H9 (cell line): ENCODE data around the gene MYO7B. TPM values are rescaled to one million over a fixed set of nuclear protein-coding genes. Genes with fewer than 3 reads are reported as not detected.

Source experiments
- DNase-seq: peaks from one replicate; pipeline ENCODE4 v3.0.0-alpha.2; 2017
- H2AFZ ChIP-seq: one replicate; pipeline ENCODE4 v1.6.1; 2013; ENCODE audit warnings: mild to moderate bottlenecking, low read length, control low read depth, moderate library complexity
- H2AK5ac ChIP-seq: 2 replicates; pipeline ENCODE4 v1.6.1; 2013; ENCODE audit warnings: low read length, control low read depth, mixed read lengths; ENCODE audit not compliant: insufficient read length
- H2BK120ac ChIP-seq: one replicate; pipeline ENCODE4 v1.6.1; 2013; ENCODE audit warnings: low read depth, mild to moderate bottlenecking, low read length, control low read depth, inconsistent platforms; ENCODE audit not compliant: poor library complexity, severe bottlenecking
- H2BK12ac ChIP-seq: 2 replicates; pipeline ENCODE4 v1.6.1; 2013; ENCODE audit warnings: low read length, control low read depth, mixed read lengths, low read depth; ENCODE audit not compliant: insufficient read length
- H2BK15ac ChIP-seq: 2 replicates; pipeline ENCODE4 v1.6.1; 2013; ENCODE audit warnings: low read depth, low read length, control low read depth
- H2BK20ac ChIP-seq: one replicate; pipeline ENCODE4 v1.6.1; 2013; ENCODE audit warnings: low read depth, mild to moderate bottlenecking, low read length, control low read depth, inconsistent platforms; ENCODE audit not compliant: poor library complexity, severe bottlenecking
- H2BK5ac ChIP-seq: 2 replicates; pipeline ENCODE4 v1.6.1; 2013; ENCODE audit warnings: low read length, control low read depth, mixed read lengths; ENCODE audit not compliant: insufficient read length
- H3K14ac ChIP-seq: 2 replicates; pipeline ENCODE4 v1.6.1; 2013; ENCODE audit warnings: low read length, control low read depth; ENCODE audit not compliant: insufficient read depth
- H3K18ac ChIP-seq: 2 replicates; pipeline ENCODE4 v1.6.1; 2013; ENCODE audit warnings: low read depth, mild to moderate bottlenecking, mixed read lengths, low read length, control low read depth; ENCODE audit not compliant: insufficient read length
- H3K23ac ChIP-seq: 2 replicates; pipeline ENCODE4 v1.6.1; 2013; ENCODE audit warnings: low read length, control low read depth, mixed read lengths, low read depth; ENCODE audit not compliant: insufficient read length
- H3K23me2 ChIP-seq: 2 replicates; pipeline ENCODE4 v1.6.1; 2013; ENCODE audit warnings: low read depth, mild to moderate bottlenecking, mixed read lengths, low read length, control low read depth; ENCODE audit not compliant: insufficient read length, poor library complexity, severe bottlenecking
- H3K27ac ChIP-seq: 2 replicates; pipeline ENCODE4 v1.5.1; 2013; ENCODE audit warnings: low read length, control low read depth, mixed read lengths, low read depth; ENCODE audit not compliant: insufficient read length
- H3K27me3 ChIP-seq: 2 replicates; pipeline ENCODE4 v1.6.1; 2013; ENCODE audit warnings: low read length, control low read depth, inconsistent platforms; ENCODE audit not compliant: insufficient read depth
- H3K4ac ChIP-seq: 2 replicates; pipeline ENCODE4 v1.6.1; 2013; ENCODE audit warnings: low read depth, mild to moderate bottlenecking, control low read depth, inconsistent platforms, low read length, moderate library complexity
- H3K4me1 ChIP-seq: 2 replicates; pipeline ENCODE4 v1.6.1; 2013; ENCODE audit warnings: low read length, control low read depth, inconsistent platforms; ENCODE audit not compliant: insufficient read depth
- H3K4me2 ChIP-seq: 2 replicates; pipeline ENCODE4 v1.6.1; 2013; ENCODE audit warnings: low read length, control low read depth, mixed read lengths; ENCODE audit not compliant: insufficient read length, insufficient read depth
- H3K56ac ChIP-seq: 2 replicates; pipeline ENCODE4 v1.6.1; 2013; ENCODE audit warnings: low read depth, mild to moderate bottlenecking, mixed read lengths, low read length, control low read depth; ENCODE audit not compliant: insufficient read length
- H3K79me1 ChIP-seq: 2 replicates; pipeline ENCODE4 v1.6.1; 2013; ENCODE audit warnings: low read depth, mild to moderate bottlenecking, moderate library complexity, low read length, control low read depth, inconsistent platforms; ENCODE audit not compliant: insufficient read depth, poor library complexity, severe bottlenecking
- H3K79me2 ChIP-seq: 2 replicates; pipeline ENCODE4 v1.6.1; 2013; ENCODE audit warnings: low read length, control low read depth, inconsistent platforms; ENCODE audit not compliant: insufficient read depth
- H3K9ac ChIP-seq: 2 replicates; pipeline ENCODE4 v1.6.1; 2013; ENCODE audit warnings: low read length, control low read depth, mixed read lengths; ENCODE audit not compliant: insufficient read length; ENCODE audit errors: extremely low read depth
- H3K9me3 ChIP-seq: one replicate; pipeline ENCODE4 v1.6.1; 2013; ENCODE audit warnings: low read depth, low read length, inconsistent platforms; ENCODE audit not compliant: control insufficient read depth
- H3T11ph ChIP-seq: one replicate; pipeline ENCODE4 v1.6.1; 2013; ENCODE audit warnings: mild to moderate bottlenecking, low read length, control low read depth, inconsistent platforms
- H4K20me1 ChIP-seq: one replicate; pipeline ENCODE4 v1.6.1; 2013; ENCODE audit not compliant: control insufficient read depth, insufficient read length, insufficient read depth
- H4K5ac ChIP-seq: 2 replicates; pipeline ENCODE4 v1.6.1; 2013; ENCODE audit warnings: low read depth, mild to moderate bottlenecking, mixed read lengths, low read length, control low read depth; ENCODE audit not compliant: insufficient read length
- H4K8ac ChIP-seq: replicated peaks from 2 replicates; pipeline ENCODE4 v1.6.1; 2013; ENCODE audit warnings: low read length, control low read depth, mixed read lengths, low read depth; ENCODE audit not compliant: insufficient read length
- H4K91ac ChIP-seq: 2 replicates; pipeline ENCODE4 v1.6.1; 2013; ENCODE audit warnings: low read depth, mild to moderate bottlenecking, moderate library complexity, mixed read lengths, low read length, control low read depth; ENCODE audit not compliant: insufficient read length
- H3K27ac Mint-ChIP-seq, 3 experiments: 2 replicates in 2 of 3; 3 replicates in 1 of 3; pipeline ENCODE4 v1.8.0; 2020 to 2021; ENCODE audit warnings: mixed read lengths in 3 of 3, mild to moderate bottlenecking in 1 of 3, moderate library complexity in 1 of 3
- H3K27me3 Mint-ChIP-seq: 2 replicates; pipeline ENCODE4 v1.8.0; 2021; ENCODE audit warnings: low read depth, mild to moderate bottlenecking, moderate library complexity, mixed read lengths
- H3K36me3 Mint-ChIP-seq, 3 experiments: 2 replicates in 2 of 3; 3 replicates in 1 of 3; pipeline ENCODE4 v1.8.0; 2020 to 2021; ENCODE audit warnings: low read depth in 3 of 3, mixed read lengths in 3 of 3; ENCODE audit not compliant: insufficient read depth in 1 of 3
- H3K4me1 Mint-ChIP-seq, 2 experiments: 2 replicates each; pipeline ENCODE4 v1.8.0; 2020; ENCODE audit warnings: mixed read lengths in 2 of 2
- H3K4me3 Mint-ChIP-seq, 2 experiments: 2 replicates in 1 of 2; 3 replicates in 1 of 2; pipeline ENCODE4 v1.8.0; 2020 to 2021; ENCODE audit warnings: mild to moderate bottlenecking in 2 of 2, mixed read lengths in 2 of 2, moderate library complexity in 1 of 2
- H3K9me3 Mint-ChIP-seq, 2 experiments: 2 replicates in 1 of 2; 3 replicates in 1 of 2; pipeline ENCODE4 v1.8.0; 2020; ENCODE audit warnings: mild to moderate bottlenecking in 2 of 2, mixed read lengths in 2 of 2, moderate library complexity in 1 of 2
- CTCF ChIP-seq: fragments of 200-600 bp; sonication (generic); conservative IDR thresholded peaks from 3 replicates; pipeline ENCODE4 v1.8.0; 2021; ENCODE audit warnings: antibody characterized with exemption, mild to moderate bottlenecking
- WGBS: extraction: QIAGEN DNeasy Blood & Tissue Kit; methylation state at CpG from one replicate; pipeline ENCODE4 v1.1.7; 2013; ENCODE audit warnings: missing lambda C conversion rate, low lambda C conversion rate, mixed read lengths; ENCODE audit not compliant: insufficient read length; ENCODE audit errors: extremely low coverage; 5-methylcytosine and 5-hydroxymethylcytosine counted together
- total RNA-seq: library from RNA; stranded (reverse); gene quantifications from 2 replicates; pipeline ENCODE4 v1.2.1, GENCODE V29; 2021

The MYO7B gene
- total RNA-seq, 1 experiment from 2014 or later, result not detected

GRCh38 chr2:127649100-127649611, 113.7 kb downstream of the MYO7B start:
- H3K27me3 Mint-ChIP-seq, result peaks cover 8% of the 10 kb centered on the region
- Histone ChIP-seq H3K4me1 (no peaks in the 10 kb centered on the region), H2BK20ac (no peak overlapping the region), H3K4ac (no peak overlapping the region), H2BK5ac (no peak overlapping the region), H3K27ac (no peak overlapping the region), H3K27me3 (no peaks in the 10 kb centered on the region), H3K79me2 (no peaks in the 10 kb centered on the region), H4K91ac (no peak overlapping the region), H2AK5ac (no peak overlapping the region), H3T11ph (no peak overlapping the region), H2AFZ (no peak overlapping the region), H3K79me1 (no peaks in the 10 kb centered on the region), H3K23me2 (peaks cover 4% of the 10 kb centered on the region), H3K9me3 (no peaks in the 10 kb centered on the region), H2BK12ac (no peak overlapping the region), H2BK15ac (no peak overlapping the region), H3K56ac (no peak overlapping the region), H4K20me1 (no peaks in the 10 kb centered on the region), H3K4me2 (no peak overlapping the region), H2BK120ac (no peak overlapping the region), H3K18ac (no peak overlapping the region), H4K8ac (no peak overlapping the region), H4K5ac (no peak overlapping the region), H3K23ac (no peak overlapping the region), H3K14ac (no peak overlapping the region), H3K9ac (no peak overlapping the region)
- H3K9me3 Mint-ChIP-seq, result no peaks in the 10 kb centered on the region
- H3K36me3 Mint-ChIP-seq, result no peaks in the 10 kb centered on the region
- H3K4me3 Mint-ChIP-seq, result no peak overlapping the region
- H3K27ac Mint-ChIP-seq, result no peak overlapping the region
- WGBS, result 86% methylated on average over 1 of the region's 12 CpGs
- no peak for DNase-seq
- TF ChIP-seq CTCF, result no peak
- peaks cover 10 to 19% of the 10 kb centered on the region in 2 experiments for H3K4me1 Mint-ChIP-seq
